CD4-positive, alpha-beta memory T cell (primary cell): ENCODE measurements around the gene TXLNG. TPM values are rescaled to one million over a fixed set of nuclear protein-coding genes. Genes with fewer than 3 reads are reported as not detected.

ENCODE experiments used
- CTCF ChIA-PET: fragments of 350-600 bp; sonication (Branson Sonifier 250); formaldehyde crosslinking; loops from one replicate; lab custom pipeline; 2021; ENCODE audit warnings: inconsistent platforms; ENCODE audit not compliant: partially characterized antibody; lab: Charles Lee
- POLR2A ChIA-PET: fragments of 350-600 bp; sonication (Branson Sonifier 250); formaldehyde crosslinking; loops from one replicate; lab custom pipeline; 2021; ENCODE audit not compliant: partially characterized antibody; lab: Charles Lee
- DNase-seq, 5 donors: peaks; one replicate each; pipeline versions ENCODE4 v3.0.0 to v3.0.0-alpha.2; 2020 to 2022; ENCODE audit warnings: mixed read lengths in 1 of 5
- H3K27ac ChIP-seq: one replicate; pipeline ENCODE4 v1.7.0; 2013; ENCODE audit warnings: low read depth, low read length
- H3K27me3 ChIP-seq: 2 replicates; pipeline ENCODE4 v1.7.0; 2013; ENCODE audit warnings: mild to moderate bottlenecking, low read length, moderate library complexity; ENCODE audit not compliant: insufficient read depth
- H3K36me3 ChIP-seq: 2 replicates; pipeline ENCODE4 v1.7.0; 2013; ENCODE audit warnings: mild to moderate bottlenecking, low read length, moderate library complexity; ENCODE audit not compliant: insufficient read depth
- H3K4me1 ChIP-seq: 2 replicates; pipeline ENCODE4 v1.7.0; 2013; ENCODE audit warnings: mild to moderate bottlenecking, low read length, moderate library complexity; ENCODE audit not compliant: insufficient read depth
- H3K4me3 ChIP-seq, 2 donors: one replicate each; pipeline ENCODE4 v1.7.0; 2013; ENCODE audit warnings: low read length in 2 of 2, mild to moderate bottlenecking in 1 of 2
- H3K9me3 ChIP-seq, 2 donors: one replicate each; pipeline ENCODE4 v1.7.0; 2013; ENCODE audit warnings: low read length in 2 of 2, control low read depth in 1 of 2; ENCODE audit not compliant: control insufficient read depth in 1 of 2
- H3K27ac Mint-ChIP-seq, 7 donors: one replicate each; pipeline ENCODE4 v1.8.0; 2020 to 2021; ENCODE audit warnings: mixed read lengths in 7 of 7, mild to moderate bottlenecking in 6 of 7, inconsistent platforms in 3 of 7, moderate library complexity in 3 of 7
- H3K27me3 Mint-ChIP-seq, 2 donors: one replicate each; pipeline ENCODE4 v1.8.0; 2020 to 2021; ENCODE audit warnings: mixed read lengths in 2 of 2
- H3K36me3 Mint-ChIP-seq, 2 donors: one replicate each; pipeline ENCODE4 v1.8.0; 2020 to 2021; ENCODE audit warnings: mixed read lengths in 2 of 2, inconsistent platforms in 1 of 2, mild to moderate bottlenecking in 1 of 2
- H3K4me1 Mint-ChIP-seq, 4 donors: one replicate each; pipeline ENCODE4 v1.8.0; 2020 to 2021; ENCODE audit warnings: mixed read lengths in 4 of 4, mild to moderate bottlenecking in 1 of 4
- H3K4me3 Mint-ChIP-seq, 8 donors: one replicate each; pipeline ENCODE4 v1.8.0; 2020 to 2021; ENCODE audit warnings: mixed read lengths in 8 of 8, mild to moderate bottlenecking in 7 of 8, moderate library complexity in 6 of 8, inconsistent platforms in 3 of 8
- H3K9me3 Mint-ChIP-seq, 8 donors: one replicate each; pipeline ENCODE4 v1.8.0; 2020 to 2021; ENCODE audit warnings: mixed read lengths in 8 of 8, mild to moderate bottlenecking in 5 of 8, inconsistent platforms in 3 of 8, moderate library complexity in 1 of 8
- intact Hi-C: fragments of 100-400 bp; cut with micrococcal nuclease; formaldehyde crosslinking; loops from one replicate; pipeline ENCODE4 v1.15.1; 2023
- polyA plus RNA-seq, 2 donors: library from polyadenylated mRNA; unstranded; fragments of 300-500 nt; fragmentation: Illumina TruSeq; gene quantifications; one replicate each; pipeline ENCODE4 v1.2.3, GENCODE V29; 2021
- total RNA-seq, 2 experiments: library from RNA; stranded (reverse); gene quantifications; one replicate each; pipeline ENCODE4 v1.2.3, GENCODE V29; 2021

Gene TXLNG
- total and polyA plus RNA-seq, 4 experiments from 2014 or later: 9.4 to 20.2 (median 18.8) TPM

DNA sequence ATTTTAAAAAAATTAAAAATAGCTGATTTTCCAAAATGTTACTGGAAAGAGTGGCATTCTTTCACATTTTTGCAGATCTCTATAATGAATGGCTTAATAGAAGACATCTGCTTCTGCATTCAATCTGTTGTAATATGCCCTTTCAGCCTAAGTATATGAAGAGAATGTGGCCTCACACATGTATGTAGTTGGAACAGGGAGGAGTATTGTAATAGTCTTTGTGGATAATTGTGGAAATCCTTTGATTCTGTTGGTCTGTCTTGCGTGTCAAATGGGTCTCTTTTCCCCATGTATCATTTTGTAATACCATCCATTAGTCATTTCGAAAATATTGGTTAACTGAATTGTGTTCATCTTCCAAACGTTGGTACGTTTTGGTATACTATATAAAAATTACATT lies 11.6 kb downstream of the TXLNG start:
- CTCF ChIA-PET: no interaction called here

DNA sequence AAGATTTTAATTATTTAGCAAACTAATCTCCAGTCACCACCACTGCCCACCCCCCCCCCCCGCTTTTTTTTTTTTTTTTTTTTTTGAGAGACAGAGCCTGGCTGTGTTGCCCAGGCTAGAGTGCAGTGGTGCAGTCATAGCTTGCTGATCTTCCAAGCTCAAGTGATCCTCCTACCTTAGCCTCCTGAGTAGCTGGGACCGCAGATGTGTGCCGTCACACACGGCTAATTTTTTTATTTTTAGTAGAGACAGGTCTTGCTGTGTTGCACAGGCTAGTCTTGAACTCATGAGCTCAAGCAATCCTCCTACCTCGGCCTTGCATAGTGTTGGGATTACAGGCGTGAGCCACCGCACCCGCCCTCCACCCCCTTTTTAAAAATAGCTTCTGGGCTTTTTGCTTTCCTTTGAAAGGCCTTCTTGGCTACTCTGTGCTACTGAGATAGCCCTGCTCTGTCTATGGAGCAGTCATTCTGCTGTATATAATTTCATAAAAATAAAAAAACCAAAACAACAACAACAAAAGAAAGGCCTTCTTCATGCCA lies 18.7 kb downstream of the TXLNG start:
- ChIA-PET POLR2A (no interaction called here), CTCF (no interaction called here)
- Mint-ChIP-seq H3K36me3 (peaks cover 9 to 14% of the 10 kb centered on the region in 2 donors), H3K4me3 (no peak overlapping the region), H3K9me3 (no peaks in the 10 kb centered on the region), H3K27ac (no peak overlapping the region), H3K27me3 (no peaks in the 10 kb centered on the region), H3K4me1 (peaks cover 8 to 32% (median 23%) of the 10 kb centered on the region in 4 donors)
- H3K9me3 ChIP-seq: no peaks in the 10 kb centered on the region
- H3K27me3 ChIP-seq: no peaks in the 10 kb centered on the region
- no peaks in the 10 kb centered on the region for H3K4me1 ChIP-seq
- no peak for DNase-seq
- no peak overlapping the region for H3K4me3 ChIP-seq
- intact Hi-C loops: no loop called here
- no peak overlapping the region for H3K27ac ChIP-seq
- no peaks in the 10 kb centered on the region for H3K36me3 ChIP-seq

More for the DNA sequence above, 11.6 kb downstream of the TXLNG start:
- H3K27me3 Mint-ChIP-seq: no peaks in the 10 kb centered on the region
- no peak overlapping the region for H3K4me3 Mint-ChIP-seq
- H3K4me3 ChIP-seq: no peak overlapping the region
- no peaks in the 10 kb centered on the region for H3K9me3 Mint-ChIP-seq
- POLR2A ChIA-PET: no interaction called here
- no peaks in the 10 kb centered on the region for H3K27me3 ChIP-seq
- peak overlapping the region in 1 of 7 donors; percentile 35 for H3K27ac Mint-ChIP-seq
- H3K36me3 ChIP-seq: peaks cover 6% of the 10 kb centered on the region
- no peaks in the 10 kb centered on the region for H3K9me3 ChIP-seq
- H3K4me1 ChIP-seq: no peaks in the 10 kb centered on the region
- no peak overlapping the region for H3K27ac ChIP-seq
- H3K4me1 Mint-ChIP-seq: peaks cover 0 to 24% (median 11%) of the 10 kb centered on the region in 4 donors
- no peak for DNase-seq
- intact Hi-C loops: no loop called here
- H3K36me3 Mint-ChIP-seq: peaks cover 26 to 29% of the 10 kb centered on the region in 2 donors

- intact Hi-C loops: no loop called here
- POLR2A ChIA-PET: interaction anchor here (0.6 kb wide), 1 partner anchor 12 kb away, joined by 4 read pairs; no protein-coding TSS in a partner anchor
- no peaks in the 10 kb centered on the region for H3K27me3 ChIP-seq
- H3K27ac ChIP-seq: no peak overlapping the region
- DNase-seq: no peak
- CTCF ChIA-PET: interaction anchor here (0.6 kb wide), 1 partner anchor 1310 kb away, joined by 3 read pairs; no protein-coding TSS in a partner anchor
- Mint-ChIP-seq H3K36me3 (peaks cover 5 to 13% of the 10 kb centered on the region in 2 donors), H3K27me3 (no peaks in the 10 kb centered on the region), H3K4me3 (no peak overlapping the region), H3K27ac (peak overlapping the region in 1 of 7 donors; percentile 7), H3K4me1 (peaks cover 9 to 32% (median 24%) of the 10 kb centered on the region in 4 donors), H3K9me3 (no peaks in the 10 kb centered on the region)
- no peak overlapping the region for H3K4me3 ChIP-seq
- H3K4me1 ChIP-seq: no peaks in the 10 kb centered on the region
- no peaks in the 10 kb centered on the region for H3K36me3 ChIP-seq
- no peaks in the 10 kb centered on the region for H3K9me3 ChIP-seq
Measured at GRCh38 chrX:16807548-16807947, 21.3 kb downstream of the TXLNG start.

DNA sequence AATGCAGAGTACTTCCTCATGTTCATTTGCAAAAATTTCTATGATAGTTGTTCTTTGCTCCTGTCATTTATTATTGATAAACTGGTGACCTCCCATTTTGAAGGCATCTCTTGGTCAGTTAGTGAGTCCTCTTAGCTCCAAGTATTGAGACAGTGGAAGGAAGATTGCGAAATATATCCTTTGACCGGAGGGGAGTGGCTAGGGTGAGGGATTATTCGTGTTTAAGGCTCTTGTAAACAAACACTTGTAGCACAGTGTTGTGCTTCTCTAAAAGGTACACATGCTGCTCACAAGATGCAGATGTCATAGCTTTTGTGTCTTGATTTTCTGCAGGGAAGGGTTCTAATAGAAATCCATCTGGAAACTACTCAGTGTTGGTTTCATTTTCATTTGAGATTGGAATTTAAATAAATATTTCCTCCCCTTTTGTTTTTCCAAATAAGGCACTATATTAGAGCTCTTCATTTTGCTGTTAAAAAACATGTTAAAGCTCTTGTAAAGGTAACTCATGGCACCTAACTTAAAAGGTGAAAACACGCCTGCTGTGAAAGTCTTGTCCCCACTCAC lies 21.8 kb downstream of the TXLNG start:
- Mint-ChIP-seq H3K27me3 (no peaks in the 10 kb centered on the region), H3K9me3 (no peaks in the 10 kb centered on the region), H3K4me3 (no peak overlapping the region), H3K27ac (peak overlapping the region in 2 of 7 donors; percentile 1 to 7), H3K4me1 (peaks cover 9 to 35% (median 25%) of the 10 kb centered on the region in 4 donors), H3K36me3 (peaks cover 7 to 17% of the 10 kb centered on the region in 2 donors)
- no peak overlapping the region for H3K4me3 ChIP-seq
- ChIA-PET POLR2A (interaction anchor here (0.6 kb wide), 1 partner anchor 12 kb away, joined by 4 read pairs; no protein-coding TSS in a partner anchor), CTCF (no interaction called here)
- no peaks in the 10 kb centered on the region for H3K9me3 ChIP-seq
- H3K27ac ChIP-seq: no peak overlapping the region
- no peak for DNase-seq
- no peaks in the 10 kb centered on the region for H3K27me3 ChIP-seq
- intact Hi-C loops: no loop called here
- no peaks in the 10 kb centered on the region for H3K4me1 ChIP-seq
- H3K36me3 ChIP-seq: no peaks in the 10 kb centered on the region

- Mint-ChIP-seq H3K4me1 (peaks cover 0 to 16% (median 4%) of the 10 kb centered on the region in 4 donors), H3K9me3 (no peaks in the 10 kb centered on the region), H3K36me3 (peaks cover 15 to 28% of the 10 kb centered on the region in 2 donors), H3K27me3 (no peaks in the 10 kb centered on the region), H3K4me3 (no peak overlapping the region), H3K27ac (no peak overlapping the region)
- Histone ChIP-seq H3K27ac (no peak overlapping the region), H3K36me3 (no peaks in the 10 kb centered on the region), H3K4me3 (no peak overlapping the region), H3K27me3 (no peaks in the 10 kb centered on the region), H3K9me3 (no peaks in the 10 kb centered on the region), H3K4me1 (no peaks in the 10 kb centered on the region)
- POLR2A ChIA-PET: no interaction called here
- no peak for DNase-seq
- intact Hi-C loops: no loop called here
- CTCF ChIA-PET: no interaction called here
Measured at GRCh38 chrX:16814597-16814996, 28.3 kb downstream of the TXLNG start.

- CTCF ChIA-PET: interaction anchor here (1.3 kb wide), 1 partner anchor 73 kb away, joined by 3 read pairs; no protein-coding TSS in a partner anchor
- no peak overlapping the region for H3K4me3 ChIP-seq
- no peaks in the 10 kb centered on the region for H3K9me3 ChIP-seq
- Mint-ChIP-seq H3K27me3 (no peaks in the 10 kb centered on the region), H3K9me3 (no peaks in the 10 kb centered on the region), H3K4me1 (peaks cover 0 to 7% (median 0%) of the 10 kb centered on the region in 4 donors), H3K36me3 (peaks cover 31 to 46% of the 10 kb centered on the region in 2 donors), H3K27ac (no peak overlapping the region), H3K4me3 (no peak overlapping the region)
- POLR2A ChIA-PET: no interaction called here
- no peak overlapping the region for H3K27ac ChIP-seq
- H3K36me3 ChIP-seq: no peaks in the 10 kb centered on the region
- no peaks in the 10 kb centered on the region for H3K27me3 ChIP-seq
- intact Hi-C loops: no loop called here
- no peak for DNase-seq
- no peaks in the 10 kb centered on the region for H3K4me1 ChIP-seq
Measured at GRCh38 chrX:16819634-16820033, 33.4 kb downstream of the TXLNG start.

GRCh38 chrX:16822723-16823122 lies 36.5 kb downstream of the TXLNG start:
- Mint-ChIP-seq H3K4me1 (peaks cover 0 to 3% (median under 1%) of the 10 kb centered on the region in 4 donors), H3K4me3 (no peak overlapping the region), H3K9me3 (no peaks in the 10 kb centered on the region), H3K27me3 (no peaks in the 10 kb centered on the region), H3K27ac (no peak overlapping the region), H3K36me3 (peaks cover 38 to 49% of the 10 kb centered on the region in 2 donors)
- no peak for DNase-seq
- POLR2A ChIA-PET: no interaction called here
- Histone ChIP-seq H3K4me3 (no peak overlapping the region), H3K9me3 (no peaks in the 10 kb centered on the region), H3K27me3 (no peaks in the 10 kb centered on the region), H3K27ac (no peak overlapping the region), H3K4me1 (no peaks in the 10 kb centered on the region), H3K36me3 (no peaks in the 10 kb centered on the region)
- intact Hi-C loops: no loop called here
- CTCF ChIA-PET: interaction anchor here (1.4 kb wide), 1 partner anchor 224 kb away, joined by 3 read pairs; no protein-coding TSS in a partner anchor
